HCT116 (cell line): ENCODE results near the gene SLC18A2. TPM values are rescaled to one million over a fixed set of nuclear protein-coding genes. Genes with fewer than 3 reads are reported as not detected.
"Not testable (repeated sequence)": the region's sequence is repeated elsewhere in the genome, so short reads cannot be mapped to it uniquely, and the experiment has no call there.

Experiments
- ATAC-seq: fragments of 200-7000 bp; cut with Tn5 transposase; 2 replicates; pipeline ENCODE4 v1.9.1; 2020; ENCODE audit warnings: mild to moderate bottlenecking, moderate library complexity
- BruUV-seq: library from RNA; stranded (reverse); fragments of 400-500 nt; replicated peaks from 2 replicates; lab custom pipeline; 2021; lab: Mats Ljungman, UMichigan
- CTCF ChIA-PET: fragments of 300-600 bp; sonication (Branson Sonifier 250); formaldehyde crosslinking; loops from one replicate; lab custom pipeline; 2021; ENCODE audit warnings: antibody characterized with exemption; lab: Charles Lee
- POLR2A ChIA-PET: fragments of 300-600, 350-600 bp; sonication (Branson Sonifier 250); formaldehyde crosslinking; loops from one replicate; lab custom pipeline; 2021; ENCODE audit warnings: antibody characterized with exemption; lab: Charles Lee
- RAD21 ChIA-PET, 2 experiments: fragments of 300-600 bp; sonication (Branson Sonifier 250); formaldehyde crosslinking; loops; one replicate each; lab custom pipeline; 2023; ENCODE audit warnings: low total read pairs in 2 of 2; ENCODE audit not compliant: uncharacterized antibody in 2 of 2, unreplicated experiment in 2 of 2, low non-redundant PET in 1 of 2; lab: Charles Lee
- DNase-seq: peaks from one replicate; pipeline ENCODE4 v3.0.0-alpha.2; 2010; ENCODE audit warnings: low read depth, low spot score
- H2AFZ ChIP-seq: fragments of 200-600 bp; shearing (Covaris generic), sonication (generic); 2 replicates; pipeline ENCODE4 v1.6.1; 2017; ENCODE audit warnings: low read depth, mixed run types, mixed read lengths, antibody characterized with exemption, low read length; ENCODE audit not compliant: poor library complexity, severe bottlenecking
- H3K27ac ChIP-seq: 2 replicates; pipeline ENCODE4 v1.5.1; 2012; ENCODE audit warnings: low read depth, low read length
- H3K27me3 ChIP-seq: fragments of 200-600 bp; sonication (generic); 2 replicates; pipeline ENCODE4 v1.6.1; 2016; ENCODE audit warnings: mixed run types, low read length, mixed read lengths; ENCODE audit not compliant: insufficient read depth
- H3K36me3 ChIP-seq, 2 experiments: fragments of 200-500 bp in 1 of 2; fragments of 200-600 bp in 1 of 2; sonication (Bioruptor generic) in 1 of 2; sonication (generic) in 1 of 2; 2 replicates each; pipeline versions ENCODE4 v1.5.1 to v1.6.1; 2014 to 2016; ENCODE audit warnings: low read length in 2 of 2, inconsistent platforms in 1 of 2, mixed read lengths in 1 of 2, mixed run types in 1 of 2; ENCODE audit not compliant: insufficient read depth in 2 of 2, control insufficient read depth in 1 of 2
- H3K4me1 ChIP-seq, 2 experiments: fragments of 200-600 bp in 1 of 2; sonication (generic) in 1 of 2; 2 replicates each; pipeline versions ENCODE4 v1.5.1 to v1.6.1; 2012 to 2017; ENCODE audit warnings: low read length in 2 of 2, inconsistent platforms in 1 of 2, mild to moderate bottlenecking in 1 of 2, mixed read lengths in 1 of 2, mixed run types in 1 of 2, moderate library complexity in 1 of 2; ENCODE audit not compliant: insufficient read depth in 2 of 2, control insufficient read depth in 1 of 2
- H3K4me2 ChIP-seq: fragments of 200-600 bp; sonication (generic); 2 replicates; pipeline ENCODE4 v1.6.1; 2017; ENCODE audit warnings: mixed run types, low read length, mixed read lengths
- H3K4me3 ChIP-seq, 2 experiments: fragments of 200-600 bp in 1 of 2; sonication (generic) in 1 of 2; replicated peaks in 1 of 2; 2 replicates each; pipeline ENCODE4 v1.5.1; 2011 to 2016; ENCODE audit warnings: low read length in 2 of 2, control low read depth in 1 of 2, low read depth in 1 of 2, mild to moderate bottlenecking in 1 of 2, mixed read lengths in 1 of 2, mixed run types in 1 of 2
- H3K79me2 ChIP-seq: fragments of 200-600 bp; sonication (generic); 2 replicates; pipeline ENCODE4 v1.6.1; 2017; ENCODE audit warnings: mild to moderate bottlenecking, mixed run types, low read length, moderate library complexity, mixed read lengths; ENCODE audit not compliant: insufficient read depth
- H3K9ac ChIP-seq: fragments of 200-600 bp; sonication (generic); 2 replicates; pipeline ENCODE4 v1.6.1; 2016; ENCODE audit warnings: low read length, mixed read lengths
- H3K9me2 ChIP-seq: fragments of 200-600 bp; sonication (generic), shearing (Covaris generic); 2 replicates; pipeline ENCODE4 v1.6.1; 2017; ENCODE audit warnings: mixed run types, mild to moderate bottlenecking, moderate library complexity; ENCODE audit not compliant: insufficient read depth
- H3K9me3 ChIP-seq, 2 experiments: fragments of 200-500 bp in 1 of 2; fragments of 200-600 bp in 1 of 2; sonication (Bioruptor generic) in 1 of 2; sonication (generic) in 1 of 2; 2 replicates each; pipeline ENCODE4 v1.6.1; 2014 to 2017; ENCODE audit warnings: low read length in 2 of 2, mixed read lengths in 2 of 2, inconsistent platforms in 1 of 2, low read depth in 1 of 2, mild to moderate bottlenecking in 1 of 2, mixed run types in 1 of 2, moderate library complexity in 1 of 2; ENCODE audit not compliant: control insufficient read depth in 1 of 2, insufficient read depth in 1 of 2
- H4K20me1 ChIP-seq: fragments of 200-600 bp; sonication (generic), shearing (Covaris generic); 2 replicates; pipeline ENCODE4 v1.6.1; 2017; ENCODE audit warnings: mixed run types, mild to moderate bottlenecking, moderate library complexity; ENCODE audit not compliant: insufficient read depth
- CTCF ChIP-seq, 3 experiments: fragments of 200-600 bp in 1 of 3; sonication (generic) in 1 of 3; IDR thresholded peaks in 2 of 3; conservative IDR thresholded peaks in 1 of 3; 2 replicates each; pipeline ENCODE4 v1.5.1; 2012 to 2017; ENCODE audit warnings: low read depth in 2 of 3, low read length in 2 of 3, antibody characterized with exemption in 1 of 3, borderline replicate concordance in 1 of 3, control low read depth in 1 of 3, mild to moderate bottlenecking in 1 of 3, mixed read lengths in 1 of 3, mixed run types in 1 of 3, moderate library complexity in 1 of 3; ENCODE audit not compliant: insufficient read depth in 1 of 3
- ELF1 ChIP-seq: IDR thresholded peaks from 2 replicates; pipeline ENCODE4 v1.6.1; 2012; ENCODE audit warnings: low read depth, borderline replicate concordance
- FOSL1 ChIP-seq: IDR thresholded peaks from 2 replicates; pipeline ENCODE4 v1.6.1; 2012; ENCODE audit warnings: low read depth
- ZNF274 ChIP-seq: fragments of 200-500 bp; sonication (Bioruptor generic); IDR thresholded peaks from 2 replicates; pipeline ENCODE4 v1.6.1; 2014; ENCODE audit warnings: mild to moderate bottlenecking, low read depth, low read length, inconsistent platforms
- intact Hi-C: fragments of 100-400 bp; cut with micrococcal nuclease; formaldehyde crosslinking; loops from 2 replicates; pipeline ENCODE4 v1.10.0; 2022
- total RNA-seq: library from RNA; stranded (reverse); gene quantifications from one replicate; pipeline ENCODE4 v1.2.1, GENCODE V29; 2021; ENCODE audit not compliant: unreplicated experiment

The SLC18A2 gene
- total RNA-seq, 1 experiment from 2014 or later = not detected

GRCh38 chr10:117228210-117228609, 12.7 kb upstream of the SLC18A2 start:
- BruUV-seq = no TSS peak
- CTCF ChIA-PET = interaction anchor here (2.8 to 3.8 kb wide), 3 partner anchors 11 to 214 kb away, joined by 18 to 49 read pairs (median 39); no protein-coding TSS in a partner anchor

DNA sequence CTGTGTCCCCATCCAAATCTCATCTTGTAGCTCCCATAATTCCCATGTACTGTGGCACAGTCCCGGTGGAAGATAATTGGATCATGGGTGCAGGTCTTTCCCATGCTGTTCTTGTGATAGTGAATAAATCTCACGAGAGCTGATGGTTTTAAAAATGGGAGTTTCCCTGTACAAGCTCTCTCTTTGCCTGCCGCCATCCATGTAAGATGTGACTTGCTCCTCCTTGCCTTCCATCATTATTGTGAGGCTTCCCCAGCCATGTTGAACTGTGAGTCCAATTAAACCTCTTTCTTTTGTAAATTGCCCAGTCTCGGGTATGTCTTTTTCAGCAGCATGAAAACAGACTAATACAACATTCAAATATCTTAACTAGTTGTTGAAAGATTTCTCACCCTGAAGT, 10.8 kb upstream of the SLC18A2 start:
- H2AFZ ChIP-seq, H3K4me3 ChIP-seq, POLR2A ChIA-PET, RAD21 ChIA-PET, H3K36me3 ChIP-seq, H3K4me2 ChIP-seq, H3K9ac ChIP-seq, H3K27ac ChIP-seq, H3K4me1 ChIP-seq, intact Hi-C loops, H4K20me1 ChIP-seq, ATAC-seq, BruUV-seq, H3K9me2 ChIP-seq, H3K9me3 ChIP-seq, DNase-seq, H3K79me2 ChIP-seq: not testable (repeated sequence)
- CTCF ChIA-PET = interaction anchor here (0.6 kb wide), 2 partner anchors 13 to 220 kb away, joined by 3 read pairs; no protein-coding TSS in a partner anchor
- peaks cover 28% of the 10 kb centered on the region; the same call in 1 of the 2 replicates for H3K27me3 ChIP-seq

More at GRCh38 chr10:117228210-117228609, 12.7 kb upstream of the SLC18A2 start:
- no peaks in the 10 kb centered on the region for H3K9me2 ChIP-seq
- no peaks in the 10 kb centered on the region for H3K9me3 ChIP-seq
- H3K4me3 ChIP-seq = no peak overlapping the region
- H3K4me2 ChIP-seq = no peak overlapping the region
- no peak for TF ChIP-seq CTCF (IDR thresholded peaks at IDR 0.05 in 2 of 3, conservative IDR thresholded peaks at IDR 0.05 in 1 of 3; ENCODE audit: borderline replicate concordance in 1 of 3, insufficient read depth in 1 of 3, low read depth in 2 of 3, low read length in 2 of 3)
- TF ChIP-seq ZNF274 = no peak
- no peak for TF ChIP-seq FOSL1
- TF ChIP-seq ELF1 = no peak
- H3K4me1 ChIP-seq = no peaks in the 10 kb centered on the region
- no peaks in the 10 kb centered on the region for H4K20me1 ChIP-seq
- H3K27ac ChIP-seq = no peak overlapping the region
- H2AFZ ChIP-seq = no peak overlapping the region
- no peak for ATAC-seq
- H3K9ac ChIP-seq = no peak overlapping the region
- no peak for DNase-seq
- ChIA-PET POLR2A (no interaction called here), RAD21 (no interaction called here)
- intact Hi-C loops = no loop called here
- peaks cover 28% of the 10 kb centered on the region; the same call in 1 of the 2 replicates for H3K27me3 ChIP-seq
- H3K79me2 ChIP-seq = no peaks in the 10 kb centered on the region
- H3K36me3 ChIP-seq = no peaks in the 10 kb centered on the region
